GM10847 (cell line): Measurements from ENCODE around the gene HSF4.

Source experiments
- POLR2A ChIP-seq: IDR thresholded peaks from 2 replicates; pipeline ENCODE4 v1.6.1; 2011; ENCODE audit not compliant: insufficient read length; ENCODE audit errors: extremely low read depth

The HSF4 gene

DNA sequence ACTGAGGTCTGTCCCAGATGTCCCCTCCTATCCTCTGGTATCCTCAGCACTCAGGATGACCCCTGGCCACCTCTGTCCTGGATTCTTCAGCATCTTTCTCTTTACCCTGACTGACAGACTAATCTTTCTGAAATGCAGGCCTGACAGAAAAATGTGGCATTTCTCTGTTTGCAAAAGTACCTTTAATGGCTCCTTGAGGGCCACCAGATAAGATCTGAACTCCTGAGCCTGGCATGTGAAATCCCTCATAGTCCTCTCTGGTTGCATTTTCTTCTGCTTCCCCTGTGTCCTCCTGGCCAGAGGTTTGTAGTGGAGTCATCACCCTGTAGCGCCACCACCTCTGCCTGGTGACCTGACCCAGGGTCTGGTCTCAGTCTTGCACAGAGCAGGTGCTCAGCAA, 32.3 kb downstream of the HSF4 start:
- no peak for TF ChIP-seq POLR2A

DNA sequence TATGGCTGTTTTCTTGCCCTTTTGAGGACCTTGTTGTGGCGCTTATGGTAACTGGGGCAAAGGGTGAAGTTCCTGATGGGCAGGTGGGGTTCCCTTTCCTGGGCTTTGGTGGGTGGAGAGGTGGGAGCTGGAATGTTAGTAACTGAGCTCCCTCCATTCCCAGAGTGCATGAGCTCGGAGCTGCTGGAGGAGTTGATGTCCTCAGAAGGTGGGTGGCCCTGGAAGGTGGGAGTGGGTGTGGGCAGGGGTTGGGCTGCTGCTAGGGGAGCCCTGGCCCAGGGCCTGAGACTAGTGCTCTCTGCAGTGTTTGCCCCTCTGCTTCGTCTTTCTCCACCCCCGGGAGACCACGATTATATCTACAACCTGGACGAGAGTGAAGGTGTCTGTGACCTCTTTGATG, 33.2 kb downstream of the HSF4 start:
- no peak for TF ChIP-seq POLR2A

DNA sequence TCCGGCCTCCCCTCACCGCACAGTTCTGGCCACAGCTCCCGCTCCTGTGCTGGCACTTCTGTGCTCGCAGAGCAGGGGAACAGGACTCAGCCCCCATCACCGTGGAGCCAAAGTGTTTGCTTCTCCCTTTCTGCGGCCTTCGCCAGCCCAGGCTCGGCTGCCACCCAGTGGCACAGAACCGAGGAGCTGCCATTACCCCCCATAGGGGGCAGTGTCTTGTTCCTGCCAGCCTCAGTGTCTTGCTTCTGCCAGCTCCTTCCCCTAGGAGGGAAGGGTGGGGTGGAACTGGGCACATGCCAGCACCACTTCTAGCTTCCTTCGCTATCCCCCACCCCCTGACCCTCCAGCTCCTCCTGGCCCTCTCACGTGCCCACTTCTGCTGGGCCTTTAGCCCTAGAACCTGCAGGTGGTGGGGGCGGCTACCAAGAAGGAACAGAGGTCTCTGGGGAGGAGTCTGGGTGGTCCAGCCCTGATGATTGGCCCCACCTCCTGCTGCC, 33.7 kb downstream of the HSF4 start:
- TF ChIP-seq POLR2A, result no peak

DNA sequence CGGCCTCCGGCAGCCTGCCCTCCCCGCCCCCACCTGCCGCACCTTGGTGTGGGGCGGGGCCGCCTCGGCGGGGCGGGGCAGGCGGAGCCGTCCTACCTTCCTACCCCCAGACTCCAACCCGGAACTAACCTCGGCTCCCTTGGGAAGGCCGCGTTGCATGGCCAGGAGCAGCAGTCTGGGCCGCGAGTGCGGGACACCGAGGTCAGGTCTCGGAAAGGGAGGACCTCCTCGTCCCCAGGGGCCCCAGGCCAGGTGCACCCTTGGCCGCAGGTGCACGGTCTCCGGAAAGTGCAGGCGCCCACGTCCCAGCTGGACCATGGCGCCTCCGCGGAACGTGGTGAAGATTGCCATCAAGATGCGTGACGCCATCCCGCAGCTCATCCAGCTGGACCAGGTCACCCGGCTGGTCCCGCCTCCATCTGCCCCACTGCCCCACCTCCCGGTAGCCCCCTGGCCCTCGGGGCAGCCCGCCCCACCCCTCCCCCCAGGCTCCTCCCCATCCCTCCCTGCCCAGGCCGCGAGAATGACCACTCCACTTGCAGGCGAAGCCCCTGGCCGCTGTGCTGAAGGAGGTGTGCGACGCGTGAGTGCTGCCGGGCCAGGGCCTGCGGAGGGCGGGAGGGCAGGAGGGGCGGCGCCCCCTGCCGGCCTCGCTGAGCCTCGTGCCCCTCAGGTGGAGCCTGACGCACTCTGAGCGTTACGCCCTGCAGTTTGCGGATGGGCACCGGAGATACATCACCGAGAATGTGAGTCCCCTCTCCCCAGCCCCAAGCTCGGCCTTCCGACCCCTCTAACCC, 34.7 kb downstream of the HSF4 start, which contains the start of gene ELMO3:
ELMO3 (plus strand) TSS at position 121 of the 797 bp plus-strand sequence; CDS start at position 317, 196 bp downstream.
- TF ChIP-seq POLR2A, result no peak

DNA sequence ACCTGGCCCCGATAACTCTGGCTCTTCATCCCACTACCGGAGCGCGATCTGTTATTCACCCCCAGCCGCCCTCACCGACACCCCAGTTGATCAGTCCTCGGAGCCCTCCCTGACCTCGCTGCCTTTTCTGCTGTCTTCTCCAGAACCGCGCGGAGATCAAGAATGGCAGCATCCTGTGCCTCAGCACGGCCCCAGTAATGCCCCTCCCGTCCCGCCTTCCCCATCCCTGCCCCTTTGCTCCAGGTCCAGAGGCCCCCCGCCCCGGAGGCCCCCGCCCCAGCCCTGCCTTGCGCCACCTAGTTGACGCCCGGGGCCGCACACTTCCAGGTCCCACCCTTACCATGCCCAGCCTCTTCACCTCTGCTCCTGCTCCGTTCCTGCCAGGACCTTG, 35.3 kb downstream of the HSF4 start:
- TF ChIP-seq POLR2A, result no peak

DNA sequence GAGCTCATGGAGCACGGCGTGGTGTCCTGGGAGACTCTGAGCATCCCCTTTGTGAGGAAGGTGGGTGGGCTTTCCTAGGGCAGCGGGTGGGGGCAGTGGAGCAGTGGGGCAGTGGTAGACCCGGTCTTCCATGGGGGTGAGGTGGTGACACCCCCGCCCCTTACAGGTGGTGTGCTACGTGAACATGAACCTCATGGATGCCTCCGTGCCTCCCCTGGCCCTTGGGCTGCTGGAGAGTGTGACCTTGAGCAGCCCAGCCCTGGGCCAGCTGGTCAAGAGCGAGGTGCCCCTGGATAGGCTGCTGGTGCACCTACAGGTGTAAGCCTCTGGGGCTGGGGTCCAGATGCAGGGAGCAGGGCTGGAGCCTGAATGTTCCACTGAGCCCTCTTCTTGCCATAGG, 35.9 kb downstream of the HSF4 start:
- TF ChIP-seq POLR2A, result no peak

DNA sequence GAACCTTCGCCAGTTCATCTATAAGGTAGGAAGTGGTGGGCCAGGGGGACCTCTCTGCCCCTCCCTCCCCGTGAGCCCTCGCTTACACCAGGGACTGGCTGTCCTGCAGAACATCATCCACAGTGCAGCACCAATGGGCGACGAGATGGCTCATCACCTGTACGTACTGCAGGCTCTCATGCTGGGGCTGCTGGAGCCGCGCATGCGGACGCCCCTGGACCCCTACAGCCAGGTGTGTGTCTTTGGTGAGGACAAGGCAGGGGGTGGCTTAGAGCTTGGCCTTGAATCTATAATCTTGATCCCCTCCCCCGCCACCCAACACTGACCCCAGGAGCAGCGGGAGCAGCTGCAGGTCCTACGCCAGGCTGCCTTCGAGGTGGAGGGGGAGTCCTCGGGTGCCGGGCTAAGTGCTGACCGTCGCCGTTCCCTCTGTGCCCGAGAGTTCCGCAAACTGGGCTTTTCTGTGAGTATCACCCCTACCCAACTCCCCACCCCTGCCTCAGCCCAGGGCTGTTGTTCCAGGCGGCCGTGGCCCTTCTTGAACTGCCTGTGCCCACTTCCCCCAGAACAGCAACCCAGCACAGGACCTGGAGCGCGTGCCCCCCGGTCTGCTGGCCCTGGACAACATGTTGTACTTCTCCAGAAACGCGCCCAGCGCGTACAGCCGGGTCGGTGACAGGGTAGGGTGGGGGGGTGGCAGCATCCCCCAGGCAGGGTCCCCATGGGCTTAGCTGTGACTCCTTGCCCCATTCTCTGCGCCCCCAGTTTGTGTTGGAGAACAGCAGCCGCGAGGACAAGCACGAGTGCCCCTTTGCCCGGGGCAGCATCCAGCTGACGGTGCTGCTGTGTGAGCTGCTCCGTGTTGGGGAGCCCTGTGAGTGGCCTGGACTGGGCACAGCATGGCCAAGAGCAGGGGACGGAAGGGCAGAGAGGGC, 37.1 kb downstream of the HSF4 start:
- no peak for TF ChIP-seq POLR2A

DNA sequence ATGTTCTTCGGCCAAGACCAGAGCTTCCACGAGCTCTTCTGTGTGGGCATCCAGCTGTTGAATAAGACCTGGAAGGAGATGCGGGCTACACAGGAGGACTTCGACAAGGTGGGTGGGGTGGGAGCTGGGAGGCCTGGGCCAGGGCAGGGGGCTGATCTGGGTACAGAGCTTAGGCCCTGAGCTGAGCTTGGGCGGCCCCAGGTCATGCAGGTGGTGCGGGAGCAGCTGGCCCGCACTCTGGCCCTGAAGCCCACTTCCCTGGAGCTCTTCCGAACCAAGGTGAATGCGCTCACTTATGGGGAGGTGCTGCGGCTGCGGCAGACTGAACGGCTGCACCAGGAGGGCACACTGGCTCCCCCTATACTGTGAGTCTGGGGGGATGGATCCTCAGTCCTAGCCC, 37.9 kb downstream of the HSF4 start:
- TF ChIP-seq POLR2A, result no peak

DNA sequence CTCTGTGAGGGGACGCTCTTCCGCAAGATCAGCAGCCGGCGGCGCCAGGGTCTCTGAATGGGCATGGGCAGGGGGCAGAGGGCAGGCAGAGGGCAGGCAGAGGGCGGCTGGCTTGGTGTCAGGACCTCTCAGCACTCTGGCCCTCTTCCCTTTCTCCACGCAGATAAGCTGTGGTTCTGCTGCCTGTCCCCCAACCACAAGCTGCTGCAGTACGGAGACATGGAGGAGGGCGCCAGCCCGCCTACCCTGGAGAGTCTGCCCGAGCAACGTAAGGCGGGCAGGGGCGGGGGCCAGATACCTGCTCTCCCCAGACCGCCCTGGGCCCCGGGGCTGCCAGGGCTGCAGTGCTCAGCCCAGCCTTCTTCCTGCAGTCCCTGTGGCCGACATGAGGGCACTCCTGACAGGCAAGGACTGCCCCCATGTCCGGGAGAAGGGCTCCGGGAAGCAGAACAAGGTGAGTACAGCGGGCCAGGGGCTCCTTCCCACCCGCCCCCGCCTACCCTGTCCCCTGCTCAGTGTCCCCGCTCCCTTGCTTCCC, 38.5 kb downstream of the HSF4 start:
- no peak for TF ChIP-seq POLR2A

DNA sequence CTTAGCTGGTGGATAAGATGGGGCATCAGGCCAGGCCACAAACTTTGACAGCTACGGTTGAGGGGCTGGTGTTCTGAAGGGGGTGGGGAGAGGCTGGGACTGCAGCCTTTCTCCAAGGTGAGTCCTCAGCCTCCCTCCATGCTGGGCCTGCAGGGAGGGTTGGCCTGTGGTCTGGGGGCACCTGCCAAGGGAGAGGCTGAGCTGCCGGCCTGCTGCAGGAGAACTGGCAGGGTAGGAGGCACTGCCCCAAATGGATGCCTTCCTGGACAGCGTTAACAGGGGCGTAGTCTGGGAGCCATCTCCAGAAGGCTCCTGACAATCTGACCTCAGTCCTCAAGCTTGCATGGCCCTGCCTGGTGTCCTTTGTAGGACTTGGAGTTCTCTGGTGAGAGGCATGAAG, 39.5 kb downstream of the HSF4 start:
- no peak for TF ChIP-seq POLR2A

DNA sequence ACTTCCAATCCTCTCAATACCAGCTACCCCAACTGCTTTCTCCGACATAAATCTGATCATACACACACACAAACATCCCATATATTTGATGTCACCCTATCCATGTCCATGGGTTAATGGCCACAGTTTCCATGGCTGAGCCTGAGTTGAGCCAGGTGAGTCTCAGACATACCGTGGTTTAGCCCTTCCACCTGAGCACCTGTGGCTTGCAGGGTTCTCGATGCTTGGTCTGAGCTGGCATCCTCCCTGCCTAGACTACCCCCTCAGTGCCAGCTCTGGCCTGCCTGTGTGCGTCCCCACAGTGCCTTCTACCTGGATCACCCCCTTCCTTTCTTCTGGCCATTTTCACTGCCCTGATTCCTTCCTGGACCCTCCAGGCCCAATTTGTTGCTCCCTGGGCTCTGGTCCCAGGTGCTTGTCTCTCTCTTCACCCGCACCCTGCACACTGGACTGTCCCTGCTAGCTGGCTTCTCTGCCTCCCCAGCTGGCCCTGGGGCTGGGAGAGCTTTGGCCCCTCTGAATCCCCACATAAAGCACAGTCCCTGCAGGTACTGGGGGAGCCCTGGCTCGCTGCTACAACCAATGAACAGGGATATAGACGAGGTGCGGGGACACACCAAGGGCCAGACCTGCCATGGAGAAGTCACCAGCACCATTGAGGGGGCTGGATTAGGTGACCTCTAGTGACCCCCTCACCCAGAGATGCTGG, 41.7 kb downstream of the HSF4 start:
- TF ChIP-seq POLR2A, result no peak

DNA sequence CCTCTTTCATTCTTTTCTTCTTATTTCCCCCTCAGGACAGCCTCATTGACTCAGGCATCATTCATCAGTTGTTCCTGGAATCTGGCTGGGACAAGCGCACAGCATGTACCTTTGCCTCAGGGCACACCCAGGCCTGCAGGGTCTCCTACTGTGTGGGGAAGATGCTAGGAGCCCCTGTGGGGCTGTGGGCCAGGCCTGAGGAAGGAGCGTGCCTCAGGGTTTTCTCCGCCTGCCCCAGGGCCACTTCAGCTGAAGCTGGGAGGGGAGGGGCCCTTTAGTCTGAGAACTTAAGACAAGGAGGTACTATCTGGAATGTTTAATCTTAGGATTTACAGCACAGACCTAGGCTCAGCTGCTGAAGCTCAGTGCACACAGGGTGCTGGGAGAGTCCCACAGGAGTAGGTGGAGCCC, 42.3 kb downstream of the HSF4 start:
- no peak for TF ChIP-seq POLR2A

DNA sequence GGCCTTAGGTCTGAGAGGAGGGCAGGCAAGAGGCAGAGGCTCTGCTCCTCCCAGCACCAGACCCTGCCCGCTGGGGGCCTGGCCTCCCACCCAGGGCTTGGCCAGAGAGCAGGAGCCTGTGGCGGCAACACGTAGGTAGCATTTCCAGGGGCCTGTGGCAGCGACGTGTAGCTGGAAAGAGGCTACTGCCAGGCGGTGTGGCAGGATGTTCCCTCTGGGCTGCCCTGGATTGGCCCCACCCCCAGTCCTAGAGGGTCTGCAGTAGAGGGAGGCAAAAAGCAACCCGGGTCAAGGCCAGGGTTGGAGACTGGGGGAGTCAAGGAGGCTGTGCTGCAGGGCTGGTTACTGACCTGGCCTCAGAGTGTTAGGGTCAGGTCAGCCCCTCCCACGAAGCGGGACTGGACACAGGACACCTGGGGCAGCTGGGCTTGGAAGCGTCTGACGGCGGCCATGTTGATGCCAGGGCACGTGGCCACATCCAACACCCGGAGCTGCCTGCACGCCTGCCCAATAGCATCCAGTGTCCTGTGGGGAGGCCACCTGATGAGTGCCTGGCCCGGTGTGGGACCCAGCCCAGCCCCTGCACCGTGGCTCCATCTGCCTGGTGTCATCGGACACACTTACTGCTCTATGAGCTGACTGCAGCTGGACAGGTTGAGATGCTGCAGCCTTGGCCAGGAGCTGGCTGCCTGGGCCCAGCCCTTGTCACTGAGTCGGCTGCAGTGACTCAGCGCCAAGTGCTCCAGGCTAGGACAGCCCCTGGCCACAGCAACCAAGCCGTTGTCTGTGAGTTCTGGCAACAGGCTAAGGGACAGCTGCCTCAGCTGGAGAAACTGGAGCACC, 42.9 kb downstream of the HSF4 start:
- TF ChIP-seq POLR2A, result no peak
